GM19455 (cell line): ENCODE data around the gene CRACDL.
"Not testable (repeated sequence)": the region's sequence is repeated elsewhere in the genome, so short reads cannot be mapped to it uniquely, and the experiment has no call there.

Experiments
- ATAC-seq: cut with Tn5 transposase; IDR thresholded peaks from one replicate; pipeline ENCODE4 v1.9.1; 2021; ENCODE audit not compliant: unreplicated experiment

The CRACDL gene

GRCh38 chr2:98759338-98759737 lies 176.7 kb downstream of the CRACDL start:
- no peak for ATAC-seq

GRCh38 chr2:98757904-98758421 lies 178.1 kb downstream of the CRACDL start:
- peak; percentile 74 for ATAC-seq

GRCh38 chr2:98753801-98754200 lies 182.2 kb downstream of the CRACDL start:
- no peak for ATAC-seq

GRCh38 chr2:98752711-98753110 lies 183.3 kb downstream of the CRACDL start:
- not testable (repeated sequence) for ATAC-seq

GRCh38 chr2:98751748-98752147 lies 184.3 kb downstream of the CRACDL start:
- no peak for ATAC-seq

- ATAC-seq: no peak
These were observed 185.3 kb downstream of the CRACDL start for GRCh38 chr2:98750593-98751282.

DNA sequence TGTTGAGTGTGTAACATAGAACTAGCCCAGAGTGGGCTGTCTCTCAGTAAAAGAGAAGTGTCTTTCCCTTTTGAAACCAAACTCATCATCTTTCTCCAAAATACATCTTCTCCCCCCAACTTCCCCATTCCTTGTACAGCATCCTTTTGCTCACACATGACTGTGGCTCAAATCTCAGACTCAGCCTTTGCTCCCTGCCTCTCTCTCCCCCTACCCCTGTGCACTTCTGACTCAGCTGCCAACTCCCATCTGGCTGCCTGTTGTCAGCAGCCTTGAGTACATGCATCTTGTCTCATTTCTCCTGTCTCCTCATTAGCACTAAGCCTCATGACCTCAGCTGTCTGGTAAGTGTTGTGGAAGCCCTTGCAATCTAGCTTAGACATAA lies 187.0 kb downstream of the CRACDL start:
- ATAC-seq: no peak

GRCh38 chr2:98748292-98749065 lies 187.5 kb downstream of the CRACDL start:
- ATAC-seq: no peak

GRCh38 chr2:98747888-98748287 lies 188.1 kb downstream of the CRACDL start:
- no peak for ATAC-seq

- ATAC-seq: no peak
These were observed 189.6 kb downstream of the CRACDL start for GRCh38 chr2:98746426-98746825.

DNA sequence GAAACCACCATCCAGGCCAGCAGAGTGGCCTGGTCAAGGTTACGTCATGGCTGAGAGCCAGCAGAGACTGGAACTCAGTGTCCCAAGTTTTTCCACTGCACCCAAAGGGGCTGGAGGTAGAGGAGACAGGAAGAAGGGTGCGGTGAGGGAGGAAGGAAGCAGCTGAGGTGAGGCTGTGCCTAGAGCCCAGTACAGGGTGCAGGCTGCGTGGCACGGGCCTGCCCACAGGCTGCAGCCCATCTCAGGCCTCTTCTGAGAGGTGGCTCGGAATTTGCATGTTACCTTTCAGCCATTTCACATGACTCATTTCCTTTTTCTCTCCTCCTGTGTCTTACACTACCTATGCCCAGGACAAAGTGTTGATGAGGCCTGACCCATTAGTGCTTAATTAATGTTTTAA lies 191.4 kb downstream of the CRACDL start:
- no peak for ATAC-seq
